RPMI7951 (cell line): Measurements from ENCODE around the gene PLB1. TPM values are rescaled to one million over a fixed set of nuclear protein-coding genes. Genes with fewer than 3 reads are reported as not detected.
A peak's percentile ranks its signal among the peaks of the same experiment; 100 is the strongest.

Experiments used
- DNase-seq: peaks from one replicate; pipeline ENCODE4 v3.0.0-alpha.2; 2012; ENCODE audit warnings: low read depth
- total RNA-seq: library from RNA; depleted of rRNA; stranded (reverse); fragments of >200 nt; shearing (Covaris generic); gene quantifications from 2 replicates; pipeline ENCODE4 v1.2.3, GENCODE V29; 2014

PLB1 gene
- total RNA-seq, 1 experiment from 2014 or later = 0.12 TPM

DNA sequence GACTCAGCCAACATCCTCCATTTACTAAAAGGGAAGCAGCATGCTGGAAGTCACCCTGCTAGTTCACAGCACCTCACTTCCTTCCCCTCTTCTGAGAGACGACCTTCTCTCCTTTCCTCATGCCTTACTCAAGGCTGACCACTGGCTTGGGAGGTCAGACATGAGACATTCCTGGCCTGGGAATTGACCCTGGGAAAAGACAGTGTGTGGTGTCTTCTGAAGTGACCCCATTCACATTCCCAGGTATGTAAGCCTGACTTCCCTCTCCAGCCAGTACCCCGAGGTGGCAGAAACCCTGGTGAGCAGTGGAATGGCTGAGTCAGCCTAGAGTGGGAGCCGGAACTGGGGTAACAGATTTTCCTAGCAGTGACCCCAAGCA is 92.4 kb downstream of the PLB1 start:
- no peak for DNase-seq

DNA sequence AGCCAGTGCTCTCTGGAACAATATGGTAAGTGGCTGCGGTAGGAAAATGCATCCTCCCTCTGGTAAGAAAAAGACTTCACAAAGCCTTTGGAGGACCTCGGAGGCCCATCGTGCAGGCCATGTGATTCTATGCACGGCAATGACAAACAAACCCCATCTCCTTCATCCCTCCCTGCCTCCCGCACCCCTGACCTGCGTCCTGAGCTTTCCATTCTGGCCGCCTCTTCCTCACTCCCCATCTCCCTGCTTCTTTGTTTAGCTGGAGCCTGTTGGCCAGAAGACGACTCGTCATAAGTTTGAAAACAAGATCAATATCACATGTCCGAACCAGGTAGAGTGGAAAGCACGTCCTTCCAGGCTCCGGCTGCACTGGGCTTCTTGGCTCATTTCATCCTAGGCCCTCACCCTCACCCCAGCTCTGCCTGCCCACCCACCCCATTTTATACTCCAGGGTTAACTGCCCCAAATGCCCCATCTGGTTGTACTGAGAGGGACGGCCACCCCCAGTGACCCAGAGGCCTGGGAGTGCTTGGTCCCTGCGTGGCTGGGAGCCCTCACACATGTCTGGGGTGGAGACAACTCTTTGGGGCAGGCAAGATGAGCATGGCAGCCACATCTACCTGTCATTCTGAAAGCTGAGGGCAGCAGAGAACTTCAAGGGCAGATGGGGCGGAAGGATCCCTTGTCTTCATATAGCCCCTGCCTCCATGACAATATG is 94.0 kb downstream of the PLB1 start:
- no peak for DNase-seq

DNA sequence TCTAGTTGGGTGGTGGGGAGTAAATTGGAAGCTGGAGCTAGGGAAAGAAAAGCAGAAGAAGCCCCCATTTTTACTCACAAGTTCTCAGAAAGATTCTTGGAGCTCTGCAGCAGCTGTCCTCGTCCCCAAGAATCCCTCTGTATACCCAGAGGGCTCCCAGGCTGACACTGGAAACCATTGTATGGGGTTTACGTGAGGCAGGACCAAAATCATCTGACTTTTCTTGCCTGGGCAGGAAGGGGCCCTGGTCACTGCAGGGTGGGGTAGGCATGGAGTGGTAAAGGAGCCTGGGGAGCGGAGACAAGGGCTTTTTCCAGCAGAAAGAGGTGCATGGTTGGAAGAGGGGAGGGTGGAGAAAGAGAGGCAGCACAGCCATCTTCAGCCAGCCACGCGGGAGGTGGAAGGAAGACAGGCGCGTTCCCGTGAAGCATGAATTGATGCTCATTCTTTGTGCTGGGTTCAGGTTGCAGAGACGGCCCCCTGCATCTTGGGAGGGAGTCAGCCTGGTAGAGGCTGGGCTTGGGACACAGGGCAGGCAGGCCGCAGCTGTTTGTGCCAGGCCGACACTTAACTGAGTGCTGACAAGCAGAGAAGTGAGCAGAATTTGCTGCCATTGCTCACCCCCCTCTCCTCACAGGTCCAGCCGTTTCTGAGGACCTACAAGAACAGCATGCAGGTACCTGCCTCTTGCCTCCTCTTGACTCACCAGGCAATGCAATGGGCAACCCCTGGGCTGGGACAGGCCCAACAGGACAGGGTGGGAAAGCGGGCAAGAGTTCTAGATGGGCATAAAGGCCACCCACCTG is 94.8 kb downstream of the PLB1 start:
- DNase-seq = no peak

DNA sequence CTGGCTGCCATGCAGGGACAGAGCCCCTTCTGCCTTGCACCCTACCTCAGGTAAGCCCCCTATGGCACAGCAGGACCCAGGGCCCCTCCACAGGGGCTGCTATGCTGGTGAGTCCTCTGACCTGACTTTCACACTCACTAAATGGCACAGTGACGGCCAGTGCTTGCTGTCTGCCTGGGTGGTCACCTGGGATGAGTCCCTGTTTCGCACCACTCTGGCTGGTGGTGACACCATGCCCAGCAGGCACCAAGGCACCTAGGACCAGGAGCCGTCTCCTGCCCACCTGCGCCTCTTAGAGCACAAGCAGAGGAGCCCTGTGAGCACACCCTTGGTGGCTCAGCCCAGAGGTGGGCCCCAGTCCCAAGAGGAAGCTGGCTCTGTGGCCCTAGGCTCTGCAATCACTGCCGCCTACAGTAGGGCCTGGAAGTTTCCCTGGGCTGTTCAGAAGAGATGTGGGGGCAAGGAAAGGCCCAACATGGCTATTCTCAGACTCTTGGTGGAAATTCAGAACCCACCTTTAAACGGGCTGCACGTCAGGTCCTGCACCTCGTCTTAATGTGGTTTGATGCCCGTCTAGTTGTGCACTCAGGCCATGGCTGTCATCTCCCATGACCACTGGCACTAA is 96.0 kb downstream of the PLB1 start:
- DNase-seq = no peak

DNA sequence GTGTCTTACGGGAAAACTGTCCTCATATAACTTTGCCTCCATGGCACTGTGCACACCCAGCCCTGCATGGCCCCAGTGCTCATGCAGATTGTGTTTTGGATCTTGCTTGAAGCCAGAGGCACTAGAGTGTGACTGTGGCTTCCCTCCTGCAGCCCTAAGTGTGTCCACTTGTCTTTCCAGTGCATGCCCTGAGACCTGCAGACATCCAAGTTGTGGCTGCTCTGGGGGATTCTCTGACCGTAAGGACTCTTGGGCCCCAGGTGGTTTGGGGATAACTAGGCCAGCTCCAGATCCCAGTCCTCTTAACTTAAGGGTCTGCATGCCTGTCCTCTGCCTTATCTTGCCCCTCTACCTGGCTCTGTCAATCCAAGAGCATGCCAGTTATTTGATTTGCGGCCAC is 96.6 kb downstream of the PLB1 start:
- no peak for DNase-seq

DNA sequence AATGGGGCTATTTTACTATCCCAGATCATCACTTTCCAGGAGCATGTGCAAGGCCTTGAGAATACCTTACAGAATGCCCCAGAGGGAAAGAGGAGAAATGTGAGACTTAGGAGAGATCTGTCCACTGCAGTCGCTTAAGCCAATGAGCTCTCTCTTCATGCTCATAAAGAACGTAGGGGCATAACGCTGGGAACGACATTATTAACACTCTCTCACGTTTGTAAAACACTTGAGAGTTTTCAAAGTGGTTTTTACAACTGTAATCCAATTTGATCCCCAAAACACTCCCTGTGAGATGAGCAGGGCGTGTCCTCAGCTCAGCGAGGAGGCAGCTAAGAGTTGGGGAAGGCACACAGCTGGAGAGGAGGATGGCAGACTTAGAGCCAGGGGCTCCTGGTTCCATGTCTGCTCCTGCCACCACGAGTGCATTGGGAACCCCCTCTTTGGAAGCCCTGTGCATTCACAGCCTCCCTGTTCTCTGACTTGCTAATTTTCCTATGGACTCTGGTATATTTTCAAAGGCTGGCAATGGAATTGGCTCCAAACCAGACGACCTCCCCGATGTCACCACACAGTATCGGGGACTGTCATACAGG is 97.4 kb downstream of the PLB1 start:
- DNase-seq = no peak

DNA sequence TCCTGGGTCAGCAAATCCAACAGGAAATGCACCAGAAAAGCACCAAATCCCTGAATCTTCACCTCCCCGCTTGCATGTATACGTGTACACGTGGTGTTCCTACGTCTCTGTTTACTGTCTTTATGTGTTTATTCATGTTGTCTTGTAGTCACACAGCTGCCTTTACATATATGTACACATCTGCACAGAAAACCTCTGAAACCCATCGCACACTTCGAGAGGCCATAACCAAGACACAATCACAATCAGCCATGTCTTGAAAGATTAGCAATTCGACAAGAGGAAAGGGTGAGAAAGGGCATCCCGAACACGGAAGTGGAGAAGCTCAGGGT is 98.1 kb downstream of the PLB1 start:
- no peak for DNase-seq

DNA sequence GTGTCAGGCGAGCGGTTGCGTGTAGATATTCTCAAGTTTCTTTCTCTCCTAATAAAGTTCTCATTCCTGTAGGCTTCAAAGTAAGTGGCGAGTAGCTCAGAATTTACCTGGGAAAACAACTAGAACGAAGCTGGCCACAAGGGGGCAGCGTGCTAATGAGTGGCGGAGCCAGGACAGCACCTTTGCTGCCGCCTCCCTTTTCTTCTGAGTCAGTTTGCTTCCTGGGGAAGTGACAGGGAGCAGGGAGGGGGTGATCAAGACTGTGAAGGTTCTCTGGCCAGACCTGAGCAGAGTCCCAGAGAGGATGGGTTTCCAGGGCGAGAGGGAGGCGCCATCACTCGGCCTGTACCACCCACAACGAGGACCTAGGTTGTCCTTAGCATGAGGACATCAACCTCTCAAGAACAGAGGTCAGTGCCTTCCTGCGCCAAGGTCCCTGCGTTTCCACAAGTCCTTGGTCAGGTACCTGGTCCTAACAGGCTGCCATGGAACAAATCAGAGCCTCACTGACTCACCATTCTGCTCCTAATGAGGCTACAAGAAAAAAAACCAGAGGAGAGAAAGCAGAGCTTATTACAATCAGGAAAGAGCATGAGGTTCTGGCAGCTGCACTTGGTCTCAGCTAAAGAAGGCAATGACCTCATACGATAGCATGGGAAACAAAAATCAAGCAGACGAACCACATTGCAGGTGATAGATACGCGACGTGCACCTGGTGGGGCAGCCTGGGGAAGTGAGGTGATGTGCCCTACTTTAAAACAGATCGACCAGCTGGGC is 98.7 kb downstream of the PLB1 start:
- peak; percentile 78 for DNase-seq

DNA sequence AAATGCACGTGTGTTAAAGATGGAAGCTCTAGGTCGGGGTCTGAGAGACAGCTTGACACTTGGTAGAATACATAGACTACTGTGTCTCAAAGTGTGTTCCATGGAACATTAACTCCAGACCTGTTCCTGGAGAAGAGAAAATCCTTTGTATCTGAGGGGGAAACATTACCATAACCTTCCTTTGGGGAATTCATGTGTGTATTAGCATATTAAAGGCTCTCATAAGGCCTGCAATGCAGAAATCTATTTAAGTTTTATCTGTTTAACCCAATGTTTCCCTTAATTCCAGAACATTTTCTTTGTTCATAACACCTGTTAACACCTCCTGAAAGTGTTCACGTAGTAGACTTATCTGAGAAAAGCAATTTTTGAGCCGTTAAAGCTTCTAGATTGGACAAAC is 99.5 kb downstream of the PLB1 start:
- no peak for DNase-seq

DNA sequence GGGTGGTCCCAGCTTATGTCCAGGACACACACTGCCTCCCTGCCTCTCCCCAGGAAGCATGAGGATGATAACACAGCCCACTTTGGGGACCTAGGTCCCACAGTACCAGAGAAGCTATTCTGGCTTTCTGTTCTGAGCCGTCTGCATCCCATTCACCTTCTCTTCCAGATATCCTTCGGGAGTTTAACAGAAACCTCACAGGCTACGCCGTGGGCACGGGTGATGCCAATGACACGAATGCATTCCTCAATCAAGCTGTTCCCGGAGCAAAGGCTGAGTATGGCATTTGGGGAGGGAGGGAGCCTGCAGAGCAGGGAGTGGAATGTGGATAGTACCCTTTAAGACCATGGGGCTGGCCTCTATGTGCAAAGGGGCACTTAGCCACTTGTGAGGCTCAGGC is 102.6 kb downstream of the PLB1 start:
- DNase-seq = no peak

DNA sequence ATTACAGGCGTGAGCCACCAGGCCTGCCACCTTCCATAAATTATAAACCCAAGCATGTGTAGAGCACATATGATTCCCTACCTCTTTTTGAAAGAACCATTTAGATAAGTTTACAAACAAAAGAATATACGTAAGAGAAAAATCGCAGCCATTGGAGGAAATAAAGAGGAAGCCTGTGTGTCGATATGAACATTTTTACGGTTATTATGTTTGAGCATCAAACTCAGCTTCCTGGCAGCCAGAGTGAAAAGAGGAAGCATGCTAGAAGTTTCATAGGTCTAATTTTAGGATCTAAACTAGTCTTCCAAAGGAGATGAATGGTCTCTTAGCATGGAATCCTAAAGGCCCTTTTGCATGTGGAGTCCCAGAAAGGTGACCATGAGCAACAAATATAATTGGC is 104.3 kb downstream of the PLB1 start:
- DNase-seq = no peak

DNA sequence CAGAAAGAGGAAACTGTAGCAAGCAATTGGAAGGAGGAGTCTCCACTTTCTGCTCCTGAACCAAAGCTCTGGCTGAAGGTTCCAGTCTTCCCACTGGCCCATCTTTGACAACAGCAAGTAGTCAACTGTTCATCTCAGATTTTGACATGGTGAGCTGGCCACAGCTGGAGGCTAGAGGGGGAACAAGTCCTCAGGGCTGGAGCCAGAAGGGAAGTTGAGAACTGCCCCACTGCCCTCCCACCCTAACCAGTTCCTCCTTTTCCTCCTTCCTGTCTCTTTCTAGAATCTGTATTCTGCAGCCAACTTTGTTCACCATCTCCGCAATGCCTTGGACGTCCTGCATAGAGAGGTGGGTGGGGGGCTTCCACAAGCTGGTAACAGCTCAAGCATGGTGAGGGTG is 105.8 kb downstream of the PLB1 start:
- no peak for DNase-seq

DNA sequence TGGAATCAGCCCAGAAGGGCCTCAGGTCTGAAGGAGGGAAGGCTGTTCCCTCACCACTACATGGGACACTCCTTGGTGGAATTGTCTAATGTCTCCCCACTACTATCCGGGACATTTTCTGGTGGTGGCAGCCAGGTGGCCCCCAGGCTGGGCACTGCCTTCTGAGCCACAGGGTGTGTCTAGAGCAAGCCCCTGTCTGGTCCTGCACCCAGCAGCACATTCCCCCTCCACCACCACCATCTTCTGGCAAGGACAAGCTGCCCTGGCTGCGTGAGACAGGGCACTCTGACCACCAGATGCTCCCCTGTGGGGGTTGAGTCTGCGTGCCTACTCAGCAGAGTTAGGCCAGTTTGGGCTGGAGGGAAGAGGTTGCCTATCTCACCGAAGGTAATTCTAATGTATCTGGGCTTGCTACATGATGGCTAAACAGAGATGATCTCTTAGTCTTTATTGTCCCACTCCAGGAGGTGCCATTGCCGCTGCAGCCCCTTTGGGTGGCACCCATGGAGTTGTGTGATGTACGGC is 106.3 kb downstream of the PLB1 start:
- DNase-seq = no peak

DNA sequence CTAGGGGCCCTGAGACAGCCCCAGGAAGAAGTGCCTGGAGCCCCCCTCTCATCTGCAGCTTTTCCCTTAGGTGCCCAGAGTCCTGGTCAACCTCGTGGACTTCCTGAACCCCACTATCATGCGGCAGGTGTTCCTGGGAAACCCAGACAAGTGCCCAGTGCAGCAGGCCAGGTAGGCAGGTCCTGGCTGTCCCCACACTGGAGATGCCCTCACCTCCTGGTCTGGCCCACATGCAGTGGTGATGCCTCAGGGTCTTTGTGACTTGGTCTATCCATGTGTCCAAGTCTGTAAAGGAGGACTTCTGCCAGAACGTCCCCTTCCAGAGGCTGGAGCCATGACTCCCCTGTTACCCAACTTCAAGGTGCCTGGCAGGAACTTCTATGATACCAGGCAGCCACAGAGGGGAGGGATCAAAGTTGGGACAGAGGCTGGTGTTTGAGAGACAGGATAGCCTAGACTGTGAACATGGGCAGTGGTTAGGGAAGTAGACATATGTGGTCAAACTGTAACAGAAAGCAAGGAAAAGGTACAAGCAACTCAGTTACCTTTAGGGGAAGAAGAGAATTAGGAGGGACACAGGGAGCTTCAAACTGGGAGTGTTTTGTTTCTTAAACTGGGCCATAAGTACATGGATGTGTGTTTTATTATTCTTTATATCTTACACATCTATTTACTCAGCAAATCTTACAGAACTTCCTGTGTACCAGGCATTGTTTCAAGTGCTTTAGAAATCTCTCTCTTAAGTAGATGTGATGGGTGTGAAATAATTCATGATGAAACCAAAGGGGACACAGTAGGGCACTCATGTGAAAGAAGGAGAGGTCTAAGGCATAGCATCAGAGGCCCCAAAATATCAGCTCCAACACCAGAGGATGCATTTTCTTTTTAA is 107.1 kb downstream of the PLB1 start:
- DNase-seq = no peak

DNA sequence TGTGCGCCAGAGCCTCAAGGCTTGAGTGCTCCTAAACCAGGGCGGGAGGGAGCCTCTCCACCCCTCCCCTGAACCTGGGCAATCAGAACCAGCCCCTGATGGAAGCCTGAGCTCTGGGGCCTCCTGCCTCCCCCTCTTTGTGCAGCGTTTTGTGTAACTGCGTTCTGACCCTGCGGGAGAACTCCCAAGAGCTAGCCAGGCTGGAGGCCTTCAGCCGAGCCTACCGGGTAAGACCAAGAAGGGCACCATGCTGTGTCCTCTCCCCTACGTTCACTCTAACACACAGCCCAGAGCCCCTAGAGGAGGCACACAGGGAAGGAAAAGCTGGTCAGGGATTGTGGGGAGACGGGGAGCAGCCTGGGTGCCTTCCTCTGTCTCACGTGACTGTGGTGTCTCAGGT is 108.0 kb downstream of the PLB1 start:
- no peak for DNase-seq

DNA sequence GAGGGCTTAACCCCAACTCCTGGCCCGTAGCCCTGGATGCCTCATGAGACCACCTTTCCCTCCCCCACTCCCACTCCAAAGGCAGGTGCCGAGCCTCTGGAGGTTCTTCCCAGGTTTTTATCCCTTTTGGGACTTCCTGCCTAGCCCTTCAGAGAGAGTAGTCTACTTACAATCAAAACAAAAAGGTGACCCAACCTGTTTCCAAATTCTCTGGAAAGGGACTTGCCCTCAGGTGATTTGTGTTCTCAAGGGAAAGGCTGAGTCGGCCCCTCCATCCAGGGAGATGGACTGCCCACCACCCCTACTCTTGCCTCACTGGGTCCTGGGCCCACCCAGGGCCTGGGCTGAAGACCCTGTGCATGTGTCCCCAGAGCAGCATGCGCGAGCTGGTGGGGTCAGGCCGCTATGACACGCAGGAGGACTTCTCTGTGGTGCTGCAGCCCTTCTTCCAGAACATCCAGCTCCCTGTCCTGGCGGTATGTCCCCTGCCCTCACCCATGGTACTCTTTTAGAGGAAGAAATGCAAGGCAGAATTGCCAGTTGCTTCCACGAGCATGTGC is 108.5 kb downstream of the PLB1 start:
- DNase-seq = no peak

DNA sequence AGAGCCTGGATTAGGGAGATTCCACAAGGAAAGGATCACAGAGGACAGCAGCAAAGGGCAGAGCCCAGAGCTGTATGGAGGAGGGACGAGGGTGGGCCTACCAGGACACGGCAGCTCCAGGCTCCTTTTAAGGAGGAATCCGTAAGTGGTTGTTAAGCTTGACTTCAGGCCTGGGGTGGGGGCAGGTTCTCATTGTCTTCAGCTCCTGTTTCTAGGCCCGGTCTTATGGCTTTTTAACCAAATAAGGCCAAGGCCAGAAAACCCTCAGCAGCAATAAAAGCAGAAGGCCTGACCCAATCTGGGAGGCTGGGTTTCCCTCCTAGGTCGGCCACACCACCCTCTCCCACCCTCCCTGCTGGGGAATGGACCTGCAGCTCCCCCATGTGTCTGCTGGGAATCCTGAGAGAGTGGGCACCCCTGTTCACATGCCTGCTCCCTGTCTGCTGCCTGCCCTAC is 111.2 kb downstream of the PLB1 start:
- peak; percentile 34 for DNase-seq

DNA sequence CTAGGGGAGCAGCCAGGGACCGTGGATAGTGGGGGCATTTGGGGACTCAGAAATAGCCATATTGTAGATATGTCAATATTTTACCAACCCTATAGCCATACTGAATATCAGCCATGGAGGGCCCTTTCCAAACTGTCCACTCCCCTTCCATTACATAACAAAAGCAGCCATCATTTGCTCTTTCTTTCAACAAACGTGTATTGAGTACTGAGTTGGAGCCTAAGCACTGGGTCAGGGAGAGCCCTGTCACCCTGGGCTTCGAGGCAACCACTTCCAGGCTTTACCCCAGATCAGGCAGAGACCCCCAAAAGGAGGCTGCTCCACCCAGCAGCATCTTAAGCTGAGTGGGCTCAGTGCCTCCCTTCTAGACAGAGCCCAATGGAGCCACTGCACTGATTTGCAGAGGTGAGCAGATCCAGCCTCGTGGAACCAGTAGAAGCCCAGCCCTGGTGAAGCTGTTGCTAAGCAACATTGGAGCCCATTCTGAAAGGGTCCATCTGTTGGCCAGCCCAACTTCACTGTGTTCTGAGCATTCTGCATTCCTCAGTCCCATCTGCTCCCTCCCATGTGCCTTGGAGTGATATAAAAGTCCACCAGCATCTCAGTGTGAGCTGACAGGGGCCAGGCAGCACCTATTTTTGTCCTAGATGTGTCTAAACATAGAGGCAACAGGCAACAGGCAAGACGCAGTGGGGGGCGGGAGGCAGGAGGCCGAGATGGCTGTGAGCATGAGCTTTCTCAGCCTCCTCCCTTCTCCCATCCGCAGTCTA is 112.1 kb downstream of the PLB1 start:
- DNase-seq = no peak
